ENCODE results near the gene GON7.

The GON7 gene

GRCh38 chr14:93220509-93220908, 13.6 kb upstream of the GON7 start:
- H3K27me3 Mint-ChIP-seq = no peaks in the 10 kb centered on the region
- no peak overlapping the region for H3K4me3 Mint-ChIP-seq
- no peak for DNase-seq
- no peaks in the 10 kb centered on the region for H3K9me3 Mint-ChIP-seq
- peaks cover 46% of the 10 kb centered on the region for H3K36me3 Mint-ChIP-seq
- no peak overlapping the region for H3K27ac Mint-ChIP-seq
- CTCF ChIA-PET = interaction anchor here (1.0 kb wide), 1 partner anchor 107 kb away, joined by 5 read pairs; no protein-coding TSS in a partner anchor
- H3K4me1 Mint-ChIP-seq = no peaks in the 10 kb centered on the region

- Mint-ChIP-seq H3K36me3 (peaks cover 45% of the 10 kb centered on the region), H3K4me1 (no peaks in the 10 kb centered on the region), H3K27ac (no peak overlapping the region), H3K9me3 (no peaks in the 10 kb centered on the region), H3K27me3 (no peaks in the 10 kb centered on the region), H3K4me3 (no peak overlapping the region)
- peak; percentile 69 for DNase-seq
- CTCF ChIA-PET = interaction anchor here (0.6 to 2.2 kb wide), 8 partner anchors 12 to 264 kb away, joined by 3 to 14 read pairs (median 4); partner anchors contain the start of genes GON7, LYSET, MOAP1 and UBR7
These were observed 12.3 kb upstream of the GON7 start for GRCh38 chr14:93219103-93219726.

DNA sequence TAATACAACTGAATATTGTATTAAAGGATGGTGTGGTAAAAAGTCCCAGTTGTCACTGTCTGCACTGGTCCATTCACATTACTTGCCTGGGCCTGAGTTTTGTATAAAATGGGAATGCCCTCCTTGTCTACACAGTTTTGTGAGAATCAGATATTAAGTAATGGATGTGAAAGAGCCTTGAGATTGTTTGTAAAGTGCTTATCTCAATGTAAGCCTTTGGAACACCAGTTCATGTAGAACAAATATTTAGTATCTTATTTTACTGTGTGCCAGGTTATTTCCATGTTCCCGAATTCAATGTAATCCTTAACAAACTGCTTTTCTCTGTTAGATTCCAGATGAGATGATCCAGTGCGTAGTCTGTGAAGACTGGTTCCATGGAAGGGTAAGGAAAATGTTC, 7.7 kb upstream of the GON7 start:
- Mint-ChIP-seq H3K4me3 (no peak overlapping the region), H3K27ac (no peak overlapping the region), H3K9me3 (no peaks in the 10 kb centered on the region), H3K36me3 (peaks cover 40% of the 10 kb centered on the region), H3K4me1 (peaks cover 5% of the 10 kb centered on the region), H3K27me3 (no peaks in the 10 kb centered on the region)
- CTCF ChIA-PET = no interaction called here
- no peak for DNase-seq

- CTCF ChIA-PET = no interaction called here
- DNase-seq = no peak
- no peaks in the 10 kb centered on the region for H3K27me3 Mint-ChIP-seq
- peaks cover 39% of the 10 kb centered on the region for H3K36me3 Mint-ChIP-seq
- no peak overlapping the region for H3K27ac Mint-ChIP-seq
- H3K4me3 Mint-ChIP-seq = no peak overlapping the region
- H3K4me1 Mint-ChIP-seq = peaks cover 22% of the 10 kb centered on the region
- H3K9me3 Mint-ChIP-seq = no peaks in the 10 kb centered on the region
These were observed 5.6 kb upstream of the GON7 start for GRCh38 chr14:93212432-93212831.

GRCh38 chr14:93207468-93208308, 823 bp upstream of the GON7 start:
- peak overlapping the region; percentile 91 for H3K27ac Mint-ChIP-seq
- no peaks in the 10 kb centered on the region for H3K9me3 Mint-ChIP-seq
- H3K4me1 Mint-ChIP-seq = peaks cover 48% of the 10 kb centered on the region
- no peaks in the 10 kb centered on the region for H3K27me3 Mint-ChIP-seq
- H3K4me3 Mint-ChIP-seq = peak overlapping the region; percentile 76
- DNase-seq = peak; percentile 46
- CTCF ChIA-PET = interaction anchor here (1.0 to 2.6 kb wide), 3 partner anchors 11 to 24 kb away, joined by 3 to 16 read pairs (median 7); partner anchors contain the start of genes LYSET and MOAP1
- H3K36me3 Mint-ChIP-seq = peaks cover 24% of the 10 kb centered on the region

DNA sequence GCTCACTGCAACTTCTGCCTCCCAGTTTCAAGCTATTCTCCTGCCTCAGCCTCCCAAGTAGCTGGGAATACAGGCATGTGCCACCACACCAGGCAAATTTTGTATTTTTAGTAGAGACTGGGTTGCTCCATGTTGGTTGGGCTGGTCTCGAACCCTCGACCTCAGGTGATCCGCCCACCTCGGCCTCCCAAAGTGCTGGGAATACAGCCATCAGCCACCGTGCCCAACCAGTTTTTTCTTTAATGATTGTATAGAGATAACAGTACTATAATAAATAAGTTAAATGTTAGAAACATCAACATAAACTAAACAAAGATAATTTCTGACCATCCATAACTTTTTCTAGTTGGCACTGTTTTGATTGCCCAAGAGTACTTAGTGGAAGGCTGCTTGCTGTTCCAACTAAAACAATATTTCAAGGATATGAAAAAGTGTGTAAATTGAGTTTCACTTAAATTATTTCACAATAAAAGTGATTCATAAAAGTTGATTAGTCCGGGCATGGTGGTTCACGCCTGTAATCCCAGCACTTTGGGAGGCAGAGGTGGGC, 5.6 kb downstream of the GON7 start:
- H3K9me3 Mint-ChIP-seq = no peaks in the 10 kb centered on the region
- CTCF ChIA-PET = no interaction called here
- H3K27ac Mint-ChIP-seq = no peak overlapping the region
- H3K27me3 Mint-ChIP-seq = no peaks in the 10 kb centered on the region
- H3K36me3 Mint-ChIP-seq = peaks cover 23% of the 10 kb centered on the region
- H3K4me3 Mint-ChIP-seq = no peak overlapping the region
- DNase-seq = no peak
- peaks cover 29% of the 10 kb centered on the region for H3K4me1 Mint-ChIP-seq

DNA sequence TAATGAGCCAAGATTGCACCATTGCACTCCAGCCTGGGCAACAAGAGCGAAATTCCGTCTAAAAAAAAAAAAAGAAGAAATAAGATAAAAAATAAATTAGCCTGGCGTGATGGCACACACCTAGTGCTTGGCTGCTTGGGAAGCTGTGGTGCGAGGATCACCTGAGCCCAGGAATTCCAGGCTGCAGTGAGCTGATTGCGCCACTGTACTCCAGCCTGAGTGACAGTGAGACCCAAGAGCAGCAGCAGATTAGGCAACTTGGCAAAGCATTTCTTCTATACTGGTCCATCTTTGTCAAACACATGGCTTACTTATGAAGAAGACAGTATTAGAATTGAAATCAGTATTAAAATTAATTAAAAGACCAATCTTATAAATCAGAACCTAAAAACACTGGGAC, 6.3 kb downstream of the GON7 start:
- no peak overlapping the region for H3K27ac Mint-ChIP-seq
- CTCF ChIA-PET = no interaction called here
- no peak for DNase-seq

GRCh38 chr14:93199031-93199430, 7.8 kb downstream of the GON7 start:
- no peak overlapping the region for H3K27ac Mint-ChIP-seq

More for the DNA sequence above, 6.3 kb downstream of the GON7 start:
- H3K27me3 Mint-ChIP-seq = no peaks in the 10 kb centered on the region
- no peaks in the 10 kb centered on the region for H3K9me3 Mint-ChIP-seq
- peaks cover 22% of the 10 kb centered on the region for H3K4me1 Mint-ChIP-seq
- no peak overlapping the region for H3K4me3 Mint-ChIP-seq
- H3K36me3 Mint-ChIP-seq = peaks cover 23% of the 10 kb centered on the region

GRCh38 chr14:93195316-93195999, 11.4 kb downstream of the GON7 start:
- no peak overlapping the region for H3K4me3 Mint-ChIP-seq
- H3K4me1 Mint-ChIP-seq = peaks cover 3% of the 10 kb centered on the region
- no peaks in the 10 kb centered on the region for H3K27me3 Mint-ChIP-seq
- no peaks in the 10 kb centered on the region for H3K9me3 Mint-ChIP-seq
- H3K27ac Mint-ChIP-seq = no peak overlapping the region
- H3K36me3 Mint-ChIP-seq = peaks cover 17% of the 10 kb centered on the region
- CTCF ChIA-PET = interaction anchor here (0.7 to 0.8 kb wide), 2 partner anchors 10 to 49 kb away, joined by 3 read pairs; no protein-coding TSS in a partner anchor
- no peak for DNase-seq

More at GRCh38 chr14:93199031-93199430, 7.8 kb downstream of the GON7 start:
- no peak overlapping the region for H3K4me3 Mint-ChIP-seq
- no peaks in the 10 kb centered on the region for H3K27me3 Mint-ChIP-seq
- peaks cover 8% of the 10 kb centered on the region for H3K4me1 Mint-ChIP-seq
- CTCF ChIA-PET = interaction anchor here (1.1 kb wide), 1 partner anchor 21 kb away, joined by 3 read pairs; no protein-coding TSS in a partner anchor
- DNase-seq = no peak
- H3K9me3 Mint-ChIP-seq = no peaks in the 10 kb centered on the region
- peaks cover 20% of the 10 kb centered on the region for H3K36me3 Mint-ChIP-seq

- CTCF ChIA-PET = interaction anchor here (3.8 kb wide), 1 partner anchor 73 kb away, joined by 14 read pairs; no protein-coding TSS in a partner anchor
- no peaks in the 10 kb centered on the region for H3K27me3 Mint-ChIP-seq
- no peak for DNase-seq
- peaks cover 25% of the 10 kb centered on the region for H3K36me3 Mint-ChIP-seq
- H3K27ac Mint-ChIP-seq = no peak overlapping the region
- no peaks in the 10 kb centered on the region for H3K9me3 Mint-ChIP-seq
- H3K4me1 Mint-ChIP-seq = peaks cover 34% of the 10 kb centered on the region
- no peak overlapping the region for H3K4me3 Mint-ChIP-seq
These were observed 19.9 kb downstream of the GON7 start for GRCh38 chr14:93186956-93187355.

GRCh38 chr14:93186466-93186865, 20.4 kb downstream of the GON7 start:
- CTCF ChIA-PET = interaction anchor here (3.8 kb wide), 1 partner anchor 73 kb away, joined by 14 read pairs; no protein-coding TSS in a partner anchor
- no peaks in the 10 kb centered on the region for H3K9me3 Mint-ChIP-seq
- H3K36me3 Mint-ChIP-seq = peaks cover 30% of the 10 kb centered on the region
- H3K27me3 Mint-ChIP-seq = no peaks in the 10 kb centered on the region
- no peak overlapping the region for H3K27ac Mint-ChIP-seq
- H3K4me3 Mint-ChIP-seq = peak overlapping the region; percentile 49
- DNase-seq = no peak
- peaks cover 38% of the 10 kb centered on the region for H3K4me1 Mint-ChIP-seq

GRCh38 chr14:93185349-93185720, 21.5 kb downstream of the GON7 start:
- peak overlapping the region; percentile 96 for H3K4me3 Mint-ChIP-seq
- H3K27me3 Mint-ChIP-seq = no peaks in the 10 kb centered on the region
- H3K4me1 Mint-ChIP-seq = peaks cover 38% of the 10 kb centered on the region
- no peak for DNase-seq
- H3K27ac Mint-ChIP-seq = peak overlapping the region; percentile 94
- peaks cover 27% of the 10 kb centered on the region for H3K36me3 Mint-ChIP-seq
- CTCF ChIA-PET = interaction anchor here (1.3 to 3.8 kb wide), 4 partner anchors 9 to 71 kb away, joined by 3 to 16 read pairs (median 12); partner anchors contain the start of genes GON7 and UBR7
- no peaks in the 10 kb centered on the region for H3K9me3 Mint-ChIP-seq

DNA sequence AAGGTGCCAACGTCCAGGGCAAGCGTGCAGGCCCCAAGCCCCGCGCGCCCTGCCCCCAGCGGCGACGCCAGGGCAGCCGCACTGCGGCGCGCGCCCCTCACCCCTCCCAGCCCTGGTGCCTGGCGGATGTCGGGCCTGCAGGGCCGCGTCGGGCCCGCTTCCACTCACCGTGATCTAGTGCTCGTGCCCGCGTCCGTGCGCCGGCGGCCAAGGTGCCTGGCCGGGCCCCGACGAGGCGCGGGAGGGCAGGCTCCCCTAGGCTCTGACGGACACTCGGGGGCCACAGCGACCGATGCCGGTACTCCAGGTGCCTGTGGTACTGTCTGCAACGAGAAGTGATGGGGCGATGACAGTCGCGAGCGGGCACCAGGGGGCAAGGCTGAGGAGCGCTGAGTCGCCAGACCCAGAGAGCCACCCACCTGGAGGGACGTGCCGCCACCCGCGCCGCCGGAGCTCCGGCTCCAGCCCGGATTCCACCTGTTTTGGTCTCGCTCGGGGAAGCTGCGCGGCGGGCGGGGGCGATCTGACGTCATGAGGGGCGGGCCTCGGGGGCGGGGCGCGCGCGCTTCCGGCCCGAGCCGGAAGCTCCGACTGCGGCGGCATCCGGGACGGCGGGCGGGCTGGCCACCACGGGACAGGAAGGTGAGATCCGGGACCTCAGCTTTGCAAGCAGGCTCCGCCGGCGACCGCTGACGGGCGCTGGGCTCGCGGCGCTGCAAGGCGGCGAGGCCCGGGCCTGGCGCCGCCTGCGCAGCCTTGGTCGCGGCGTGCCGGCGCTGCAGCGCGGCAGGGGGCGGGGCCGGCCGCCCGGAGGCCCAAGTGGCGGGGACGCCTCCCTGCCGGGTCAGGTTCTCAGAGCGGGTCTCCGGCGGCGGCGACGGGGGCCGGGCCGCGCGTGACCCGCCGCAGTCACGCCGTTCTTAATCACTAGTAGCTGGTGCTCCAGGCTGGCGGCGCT, 22.2 kb downstream of the GON7 start, which contains the start of the genes LYSET and MOAP1:
LYSET (plus strand) TSS at position 927 of the 958 bp plus-strand sequence. CDS start 89 bp downstream, outside the sequence.
MOAP1 (minus strand) TSS at position 507 of the 958 bp plus-strand sequence. CDS start 655 bp downstream, outside the sequence.
- Mint-ChIP-seq H3K9me3 (no peaks in the 10 kb centered on the region), H3K36me3 (peaks cover 25% of the 10 kb centered on the region), H3K4me1 (peaks cover 38% of the 10 kb centered on the region), H3K4me3 (peak within 1 kb of the TSS; percentile 96), H3K27ac (peak within 1 kb of the TSS; percentile 94), H3K27me3 (no peaks in the 10 kb centered on the region)
- CTCF ChIA-PET = interaction anchor here (0.6 to 3.8 kb wide), 8 partner anchors 9 to 75 kb away, joined by 3 to 16 read pairs (median 4); partner anchors contain the start of genes GON7 and UBR7
- DNase-seq = peak; percentile 95
